GM12878 (cell line): ENCODE data around the gene PPP1R14D. TPM values are rescaled to one million over a fixed set of nuclear protein-coding genes. Genes with fewer than 3 reads are reported as not detected.

ENCODE experiments used
- ATAC-seq: fragments of 200-7000 bp; cut with Tn5 transposase; 3 replicates; pipeline ENCODE4 v1.9.1; 2020; ENCODE audit warnings: mild to moderate bottlenecking, moderate library complexity
- BruUV-seq: library from RNA; stranded (reverse); fragments of 400-500 nt; replicated peaks from 2 replicates; lab custom pipeline; 2021; lab: Mats Ljungman, UMichigan
- CTCF ChIA-PET: fragments of 300-600 bp; sonication (Branson Sonifier 250); formaldehyde crosslinking; extraction: SDS; loops from one replicate; lab custom pipeline; 2021; ENCODE audit warnings: inconsistent platforms; lab: Yijun Ruan, JAX
- POLR2A ChIA-PET: fragments of 350-600 bp; formaldehyde crosslinking; extraction: SDS; loops from one replicate; lab custom pipeline; 2021; ENCODE audit warnings: inconsistent platforms; lab: Charles Lee
- RAD21 ChIA-PET: fragments of 300-600 bp; sonication (Branson Sonifier 250); formaldehyde crosslinking; loops from one replicate; lab custom pipeline; 2023; ENCODE audit warnings: antibody characterized with exemption; ENCODE audit not compliant: unreplicated experiment; lab: Charles Lee
- SMC1A ChIA-PET: fragments of 300-600 bp; sonication (Branson Sonifier 250); formaldehyde crosslinking; loops from one replicate; lab custom pipeline; 2023; ENCODE audit not compliant: unreplicated experiment, uncharacterized antibody; lab: Charles Lee
- DNase-seq: peaks from one replicate; pipeline ENCODE4 v3.0.0-alpha.2; 2011; ENCODE audit warnings: low read depth, low spot score
- FAIRE-seq: peaks from 3 replicates; lab custom pipeline; 2011; peaks lifted over from hg19 to GRCh38; lab: Jason Lieb, UNC
- H2AFZ ChIP-seq: 2 replicates; pipeline ENCODE4 v1.6.0; 2011; ENCODE audit warnings: low read depth, low read length, control low read depth; ENCODE audit not compliant: control insufficient read depth
- H3K27ac ChIP-seq: 2 replicates; pipeline ENCODE4 v1.5.1; 2011; ENCODE audit warnings: control low read depth; ENCODE audit not compliant: control insufficient read depth, insufficient read depth
- H3K27me3 ChIP-seq, 2 experiments: replicated peaks in 1 of 2; 2 replicates each; pipeline versions ENCODE4 v1.6.0 to v1.6.1; 2011; ENCODE audit warnings: low read length in 1 of 2; ENCODE audit not compliant: control insufficient read depth in 2 of 2, insufficient read depth in 2 of 2
- H3K36me3 ChIP-seq, 2 experiments: 2 replicates each; pipeline ENCODE4 v1.5.1; 2011; ENCODE audit warnings: low read length in 1 of 2; ENCODE audit not compliant: control insufficient read depth in 2 of 2, insufficient read depth in 2 of 2
- H3K4me1 ChIP-seq: 2 replicates; pipeline ENCODE4 v1.6.1; 2011; ENCODE audit warnings: mild to moderate bottlenecking, low read length, moderate library complexity, mixed read lengths; ENCODE audit not compliant: control insufficient read depth, insufficient read depth
- H3K4me2 ChIP-seq: 2 replicates; pipeline ENCODE4 v1.6.0; 2011; ENCODE audit warnings: control low read depth; ENCODE audit not compliant: control insufficient read depth, insufficient read depth
- H3K4me3 ChIP-seq: fragments of 200-600 bp; sonication (generic); 2 replicates; pipeline ENCODE4 v1.5.1; 2016
- H3K79me2 ChIP-seq: 2 replicates; pipeline ENCODE4 v1.6.0; 2011; ENCODE audit warnings: low read length; ENCODE audit not compliant: control insufficient read depth, insufficient read depth
- H3K9ac ChIP-seq: 2 replicates; pipeline ENCODE4 v1.8.0; 2011; ENCODE audit warnings: low read length, control low read depth, mixed read lengths; ENCODE audit not compliant: control insufficient read depth, insufficient read depth
- H3K9me3 ChIP-seq: replicated peaks from 3 replicates; pipeline ENCODE4 v1.5.1; 2011; ENCODE audit warnings: mild to moderate bottlenecking, low read length; ENCODE audit not compliant: control insufficient read depth, insufficient read depth
- H4K20me1 ChIP-seq: 2 replicates; pipeline ENCODE4 v1.6.0; 2011; ENCODE audit not compliant: control insufficient read depth, insufficient read depth
- CBFB ChIP-seq: IDR thresholded peaks from 2 replicates; pipeline ENCODE4 v1.6.1; 2016; ENCODE audit warnings: antibody characterized with exemption, low read depth
- EGR1 ChIP-seq, 2 experiments: IDR thresholded peaks; 1 replicate in 1 of 2; 2 replicates in 1 of 2; pipeline ENCODE4 v1.6.1; 2011 to 2012; ENCODE audit warnings: low read depth in 2 of 2, low read length in 2 of 2, borderline replicate concordance in 1 of 2, mild to moderate bottlenecking in 1 of 2, moderate library complexity in 1 of 2
- KLF5 ChIP-seq: fragments of 450-650 bp; IDR thresholded peaks from 2 replicates; pipeline ENCODE4 v1.6.1; 2014; ENCODE audit warnings: mild to moderate bottlenecking; ENCODE audit not compliant: partially characterized antibody
- MTA2 ChIP-seq: fragments of 450-650 bp; IDR thresholded peaks from 2 replicates; pipeline ENCODE4 v1.6.1; 2016; ENCODE audit warnings: low read depth, mild to moderate bottlenecking, moderate library complexity
- RAD21 ChIP-seq: IDR thresholded peaks from 2 replicates; pipeline ENCODE4 v1.6.1; 2011; ENCODE audit warnings: mild to moderate bottlenecking, low read depth, low read length, moderate library complexity; ENCODE audit not compliant: insufficient read depth
- RB1 ChIP-seq: fragments of 450-650 bp; formaldehyde crosslinking; IDR thresholded peaks from 2 replicates; pipeline ENCODE4 v1.6.1; 2017; ENCODE audit warnings: mild to moderate bottlenecking, borderline replicate concordance
- SIX5 ChIP-seq: IDR thresholded peaks from 2 replicates; pipeline ENCODE4 v1.6.1; 2011; ENCODE audit warnings: mild to moderate bottlenecking, low read depth, low read length, moderate library complexity; ENCODE audit not compliant: severe bottlenecking
- STAT3 ChIP-seq: IDR thresholded peaks from 2 replicates; pipeline ENCODE4 v1.6.1; 2011; ENCODE audit warnings: low read depth, low read length, improper control_type of control experiment
- ZBTB4 ChIP-seq: fragments of 450-650 bp; formaldehyde crosslinking; IDR thresholded peaks from 2 replicates; pipeline ENCODE4 v1.4.0; 2022; ENCODE audit warnings: mild to moderate bottlenecking, moderate library complexity
- WGBS: methylation state at CpG from one replicate; pipeline ENCODE4 v1.1.6; 2016; ENCODE audit warnings: low lambda C conversion rate; ENCODE audit not compliant: insufficient replicate concordance, insufficient coverage; ENCODE audit errors: missing lambda C conversion rate; 5-methylcytosine and 5-hydroxymethylcytosine counted together
- in situ Hi-C: fragments of 300-500 bp; cut with MboI; formaldehyde crosslinking; loops from 9 replicates; pipeline ENCODE4 v1.14.3; 2018; ENCODE audit warnings: mixed read lengths
- intact Hi-C: fragments of 100-400 bp; cut with micrococcal nuclease; formaldehyde crosslinking; loops from one replicate; pipeline ENCODE4 v1.14.2; 2022; ENCODE audit not compliant: unreplicated experiment
- polyA plus RNA-seq, 11 experiments: library from polyadenylated mRNA; depleted of rRNA in 4 of 11; unstranded in 6 of 11; stranded (reverse) in 5 of 11; fragments of >200 nt; fragmentation: Nextera tagmentation in 4 of 11; fragmentation: Illumina TruSeq in 1 of 11; extraction: Ambion mirVana in 4 of 11; extraction: Trizol in 1 of 11; gene quantifications; 1 replicate in 1 of 11; 2 replicates in 10 of 11; pipeline versions ENCODE4 v1.2.1 to v1.2.3, GENCODE V29; 2011 to 2016; ENCODE audit warnings: inconsistent platforms in 2 of 11, missing spikeins in 2 of 11, low read depth in 1 of 11
- total RNA-seq, 4 experiments: library from RNA; depleted of rRNA in 3 of 4; stranded (reverse); fragments of >200 nt in 3 of 4; fragmentation: Illumina TruSeq in 1 of 4; extraction: Trizol in 1 of 4; gene quantifications; 2 replicates each; pipeline versions ENCODE4 v1.2.1 to v1.2.3, GENCODE V29; 2013 to 2021

The PPP1R14D gene
- total and polyA plus RNA-seq, 10 of the 15 experiments (the other 5 are each of a cell fraction or from before 2014, with no cell fraction given) = 0.10 TPM; not detected in 9

- ChIA-PET CTCF (no interaction called here), RAD21 (interaction anchor here (1.5 kb wide), 1 partner anchor 40 kb away, joined by 7 read pairs; the partner anchor contains the start of gene VPS18), SMC1A (no interaction called here), POLR2A (no interaction called here)
- no peaks in the 10 kb centered on the region for H4K20me1 ChIP-seq
- TF ChIP-seq KLF5 (no peak), SIX5 (no peak), ZBTB4 (CRISPR knock-in tag) (no peak), RB1 (no peak), MTA2 (no peak), RAD21 (no peak), EGR1 (IDR thresholded peaks at IDR 0.05; ENCODE audit: borderline replicate concordance in 1 of 2, low read depth in 2 of 2, low read length in 2 of 2) (no peak), CBFB (no peak), STAT3 (no peak)
- H3K27ac ChIP-seq = no peak overlapping the region
- WGBS = 70% methylated on average over 10 of the region's 10 CpGs
- in situ Hi-C loops (no loop called here), intact Hi-C loops (no loop called here)
- BruUV-seq = no TSS peak
- no peak overlapping the region for H3K4me3 ChIP-seq
- no peak overlapping the region for H3K9ac ChIP-seq
- no peak for FAIRE-seq
- H3K4me2 ChIP-seq = no peak overlapping the region
- no peaks in the 10 kb centered on the region for H3K79me2 ChIP-seq
- no peak for ATAC-seq
- H3K36me3 ChIP-seq = peaks cover 0 to 2% of the 10 kb centered on the region in 2 experiments; a peak in 2 of 4 replicates
- H3K27me3 ChIP-seq = no peaks in the 10 kb centered on the region
- no peak overlapping the region for H2AFZ ChIP-seq
- DNase-seq = no peak
- peaks cover under 1% of the 10 kb centered on the region for H3K4me1 ChIP-seq
- no peaks in the 10 kb centered on the region for H3K9me3 ChIP-seq
These were observed 25.7 kb upstream of the PPP1R14D start for GRCh38 chr15:40854161-40854560.
